ENCODE results near the gene CXCR4.

DNA sequence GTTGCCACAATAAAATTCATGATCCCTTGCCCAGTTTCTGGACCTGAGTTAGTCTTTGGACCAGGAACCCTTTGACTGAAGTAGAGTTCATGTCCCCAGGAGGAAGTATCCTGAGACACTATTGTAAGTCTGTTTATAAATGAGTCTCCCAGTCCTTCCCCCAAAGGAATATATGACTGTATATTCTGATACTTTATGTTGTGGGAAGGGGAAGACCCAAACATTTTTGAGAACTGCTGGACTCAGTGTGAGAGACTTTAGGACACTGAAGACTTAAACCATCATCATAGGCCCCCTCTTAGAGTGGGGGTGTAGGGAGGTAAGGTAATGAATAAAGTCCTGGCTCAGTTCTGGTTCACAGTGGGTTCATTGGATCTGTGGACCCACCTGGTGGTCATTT, 28.6 kb upstream of the CXCR4 start:
- TF ChIP-seq, protein P1, sequence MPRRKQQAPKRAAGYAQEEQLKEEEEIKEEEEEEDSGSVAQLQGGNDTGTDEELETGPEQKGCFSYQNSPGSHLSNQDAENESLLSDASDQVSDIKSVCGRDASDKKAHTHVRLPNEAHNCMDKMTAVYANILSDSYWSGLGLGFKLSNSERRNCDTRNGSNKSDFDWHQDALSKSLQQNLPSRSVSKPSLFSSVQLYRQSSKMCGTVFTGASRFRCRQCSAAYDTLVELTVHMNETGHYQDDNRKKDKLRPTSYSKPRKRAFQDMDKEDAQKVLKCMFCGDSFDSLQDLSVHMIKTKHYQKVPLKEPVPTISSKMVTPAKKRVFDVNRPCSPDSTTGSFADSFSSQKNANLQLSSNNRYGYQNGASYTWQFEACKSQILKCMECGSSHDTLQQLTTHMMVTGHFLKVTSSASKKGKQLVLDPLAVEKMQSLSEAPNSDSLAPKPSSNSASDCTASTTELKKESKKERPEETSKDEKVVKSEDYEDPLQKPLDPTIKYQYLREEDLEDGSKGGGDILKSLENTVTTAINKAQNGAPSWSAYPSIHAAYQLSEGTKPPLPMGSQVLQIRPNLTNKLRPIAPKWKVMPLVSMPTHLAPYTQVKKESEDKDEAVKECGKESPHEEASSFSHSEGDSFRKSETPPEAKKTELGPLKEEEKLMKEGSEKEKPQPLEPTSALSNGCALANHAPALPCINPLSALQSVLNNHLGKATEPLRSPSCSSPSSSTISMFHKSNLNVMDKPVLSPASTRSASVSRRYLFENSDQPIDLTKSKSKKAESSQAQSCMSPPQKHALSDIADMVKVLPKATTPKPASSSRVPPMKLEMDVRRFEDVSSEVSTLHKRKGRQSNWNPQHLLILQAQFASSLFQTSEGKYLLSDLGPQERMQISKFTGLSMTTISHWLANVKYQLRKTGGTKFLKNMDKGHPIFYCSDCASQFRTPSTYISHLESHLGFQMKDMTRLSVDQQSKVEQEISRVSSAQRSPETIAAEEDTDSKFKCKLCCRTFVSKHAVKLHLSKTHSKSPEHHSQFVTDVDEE (CRISPR knock-in tag; IDR thresholded peaks at IDR 0.05): no peak
- no peak for TF ChIP-seq ESRRG (CRISPR knock-in tag; IDR thresholded peaks at IDR 0.05)
- TF ChIP-seq, protein P2, sequence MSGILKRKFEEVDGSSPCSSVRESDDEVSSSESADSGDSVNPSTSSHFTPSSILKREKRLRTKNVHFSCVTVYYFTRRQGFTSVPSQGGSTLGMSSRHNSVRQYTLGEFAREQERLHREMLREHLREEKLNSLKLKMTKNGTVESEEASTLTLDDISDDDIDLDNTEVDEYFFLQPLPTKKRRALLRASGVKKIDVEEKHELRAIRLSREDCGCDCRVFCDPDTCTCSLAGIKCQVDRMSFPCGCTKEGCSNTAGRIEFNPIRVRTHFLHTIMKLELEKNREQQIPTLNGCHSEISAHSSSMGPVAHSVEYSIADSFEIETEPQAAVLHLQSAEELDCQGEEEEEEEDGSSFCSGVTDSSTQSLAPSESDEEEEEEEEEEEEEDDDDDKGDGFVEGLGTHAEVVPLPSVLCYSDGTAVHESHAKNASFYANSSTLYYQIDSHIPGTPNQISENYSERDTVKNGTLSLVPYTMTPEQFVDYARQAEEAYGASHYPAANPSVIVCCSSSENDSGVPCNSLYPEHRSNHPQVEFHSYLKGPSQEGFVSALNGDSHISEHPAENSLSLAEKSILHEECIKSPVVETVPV (CRISPR knock-in tag; IDR thresholded peaks at IDR 0.05): no peak
- TF ChIP-seq ISL1 (CRISPR knock-in tag; IDR thresholded peaks at IDR 0.05): no peak
- TF ChIP-seq, protein P3, sequence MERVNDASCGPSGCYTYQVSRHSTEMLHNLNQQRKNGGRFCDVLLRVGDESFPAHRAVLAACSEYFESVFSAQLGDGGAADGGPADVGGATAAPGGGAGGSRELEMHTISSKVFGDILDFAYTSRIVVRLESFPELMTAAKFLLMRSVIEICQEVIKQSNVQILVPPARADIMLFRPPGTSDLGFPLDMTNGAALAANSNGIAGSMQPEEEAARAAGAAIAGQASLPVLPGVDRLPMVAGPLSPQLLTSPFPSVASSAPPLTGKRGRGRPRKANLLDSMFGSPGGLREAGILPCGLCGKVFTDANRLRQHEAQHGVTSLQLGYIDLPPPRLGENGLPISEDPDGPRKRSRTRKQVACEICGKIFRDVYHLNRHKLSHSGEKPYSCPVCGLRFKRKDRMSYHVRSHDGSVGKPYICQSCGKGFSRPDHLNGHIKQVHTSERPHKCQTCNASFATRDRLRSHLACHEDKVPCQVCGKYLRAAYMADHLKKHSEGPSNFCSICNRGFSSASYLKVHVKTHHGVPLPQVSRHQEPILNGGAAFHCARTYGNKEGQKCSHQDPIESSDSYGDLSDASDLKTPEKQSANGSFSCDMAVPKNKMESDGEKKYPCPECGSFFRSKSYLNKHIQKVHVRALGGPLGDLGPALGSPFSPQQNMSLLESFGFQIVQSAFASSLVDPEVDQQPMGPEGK (CRISPR knock-in tag; IDR thresholded peaks at IDR 0.05; ENCODE audit: borderline replicate concordance): no peak
- TF ChIP-seq ZFP30 (CRISPR knock-in tag; IDR thresholded peaks at IDR 0.05): no peak

Data from SK-N-SH treated with all-trans-retinoic acid at 6 μM for 48 hours (cell line).